Measurements from ENCODE around the gene MRAS.

DNA sequence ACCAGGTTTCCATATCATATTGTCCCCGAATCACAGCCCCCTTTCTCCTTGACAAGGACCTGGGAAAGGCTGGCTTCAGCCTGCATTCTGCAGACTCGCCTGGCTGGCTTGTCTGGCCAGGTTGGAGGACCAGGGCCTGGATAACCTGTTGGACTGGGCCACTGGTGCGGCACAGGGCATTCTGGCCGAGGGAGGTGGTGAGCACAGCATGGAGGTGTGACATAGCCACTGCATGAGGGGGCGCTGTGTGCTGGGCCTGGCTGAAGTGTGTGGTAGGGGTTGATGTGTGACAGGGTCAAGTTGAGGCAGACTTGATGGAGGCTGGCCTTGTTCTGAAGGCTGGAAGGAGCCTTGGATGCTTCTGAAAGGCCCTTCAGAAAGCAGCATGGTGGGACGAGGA, 88.9 kb downstream of the MRAS start:
- TF ChIP-seq, protein P1, sequence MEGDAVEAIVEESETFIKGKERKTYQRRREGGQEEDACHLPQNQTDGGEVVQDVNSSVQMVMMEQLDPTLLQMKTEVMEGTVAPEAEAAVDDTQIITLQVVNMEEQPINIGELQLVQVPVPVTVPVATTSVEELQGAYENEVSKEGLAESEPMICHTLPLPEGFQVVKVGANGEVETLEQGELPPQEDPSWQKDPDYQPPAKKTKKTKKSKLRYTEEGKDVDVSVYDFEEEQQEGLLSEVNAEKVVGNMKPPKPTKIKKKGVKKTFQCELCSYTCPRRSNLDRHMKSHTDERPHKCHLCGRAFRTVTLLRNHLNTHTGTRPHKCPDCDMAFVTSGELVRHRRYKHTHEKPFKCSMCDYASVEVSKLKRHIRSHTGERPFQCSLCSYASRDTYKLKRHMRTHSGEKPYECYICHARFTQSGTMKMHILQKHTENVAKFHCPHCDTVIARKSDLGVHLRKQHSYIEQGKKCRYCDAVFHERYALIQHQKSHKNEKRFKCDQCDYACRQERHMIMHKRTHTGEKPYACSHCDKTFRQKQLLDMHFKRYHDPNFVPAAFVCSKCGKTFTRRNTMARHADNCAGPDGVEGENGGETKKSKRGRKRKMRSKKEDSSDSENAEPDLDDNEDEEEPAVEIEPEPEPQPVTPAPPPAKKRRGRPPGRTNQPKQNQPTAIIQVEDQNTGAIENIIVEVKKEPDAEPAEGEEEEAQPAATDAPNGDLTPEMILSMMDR (IDR thresholded peaks at IDR 0.05) = no peak
- no peak for TF ChIP-seq POLR2A (IDR thresholded peaks at IDR 0.05)
